HepG2 (cell line): ENCODE data around the gene MDFI. TPM values are rescaled to one million over a fixed set of nuclear protein-coding genes. Genes with fewer than 3 reads are reported as not detected.
A peak's percentile ranks its signal among the peaks of the same experiment; 100 is the strongest.

ENCODE experiments used
- ATAC-seq: fragments of 200-7000 bp; cut with Tn5 transposase; 3 replicates; pipeline ENCODE4 v1.9.1; 2020; ENCODE audit warnings: mild to moderate bottlenecking, moderate library complexity
- BruUV-seq: library from RNA; stranded (reverse); fragments of 400-500 nt; replicated peaks from 2 replicates; lab custom pipeline; 2021; lab: Mats Ljungman, UMichigan
- CTCF ChIA-PET: fragments of 300-600 bp; formaldehyde crosslinking; extraction: SDS; loops from one replicate; lab custom pipeline; 2021; ENCODE audit warnings: low total read pairs, inconsistent platforms, low intra/inter-chr PET ratio; lab: Yijun Ruan, JAX
- POLR2A ChIA-PET: fragments of 350-600 bp; sonication (Branson Sonifier 250); formaldehyde crosslinking; loops from one replicate; lab custom pipeline; 2020; ENCODE audit warnings: antibody characterized with exemption, inconsistent platforms; lab: Yijun Ruan, JAX
- DNase-seq: peaks from one replicate; pipeline ENCODE4 v3.0.0-alpha.2; 2015; ENCODE audit warnings: low spot score
- FAIRE-seq: peaks from 3 replicates; lab custom pipeline; 2011; peaks lifted over from hg19 to GRCh38; lab: Jason Lieb, UNC
- H2AFZ ChIP-seq: one replicate; pipeline ENCODE4 v1.6.1; 2011; ENCODE audit warnings: low read length, inconsistent platforms
- H3K27ac ChIP-seq: fragments of 300-600 bp; 3 replicates; pipeline ENCODE4 v1.8.0; 2011; ENCODE audit warnings: mixed run types, mild to moderate bottlenecking, mixed read lengths, low read length, inconsistent platforms; ENCODE audit not compliant: insufficient read depth; ENCODE audit errors: extremely low read length
- H3K27me3 ChIP-seq, 2 experiments: fragments of 200-600 bp in 1 of 2; 2 replicates in 1 of 2; 3 replicates in 1 of 2; pipeline versions ENCODE4 v1.6.0 to v1.8.0; 2011; ENCODE audit warnings: low read length in 2 of 2, mild to moderate bottlenecking in 2 of 2, moderate library complexity in 2 of 2, inconsistent platforms in 1 of 2; ENCODE audit not compliant: insufficient read depth in 2 of 2, control insufficient read depth in 1 of 2
- H3K36me3 ChIP-seq, 2 experiments: fragments of 200-600 bp in 1 of 2; replicated peaks in 1 of 2; 2 replicates in 1 of 2; 3 replicates in 1 of 2; pipeline versions ENCODE4 v1.5.1 to v1.8.0; 2011; ENCODE audit warnings: low read length in 2 of 2, inconsistent platforms in 1 of 2; ENCODE audit not compliant: insufficient read depth in 2 of 2, control insufficient read depth in 1 of 2
- H3K4me1 ChIP-seq: 2 replicates; pipeline ENCODE4 v1.5.1; 2012; ENCODE audit warnings: low read length, inconsistent platforms; ENCODE audit not compliant: insufficient read depth
- H3K4me2 ChIP-seq: 2 replicates; pipeline ENCODE4 v1.6.0; 2011; ENCODE audit warnings: low read depth, low read length, inconsistent platforms
- H3K4me3 ChIP-seq, 3 experiments: fragments of 200-600 bp in 1 of 3; sonication (generic), shearing (Covaris generic) in 1 of 3; replicated peaks in 1 of 3; 2 replicates each; pipeline ENCODE4 v1.5.1; 2011 to 2016; ENCODE audit warnings: low read length in 3 of 3, inconsistent platforms in 2 of 3, low read depth in 2 of 3, mild to moderate bottlenecking in 2 of 3, control low read depth in 1 of 3, mixed read lengths in 1 of 3; ENCODE audit not compliant: insufficient read depth in 1 of 3
- H3K79me2 ChIP-seq: one replicate; pipeline ENCODE4 v1.6.1; 2011; ENCODE audit warnings: low read length, inconsistent platforms; ENCODE audit not compliant: insufficient read depth
- H3K9ac ChIP-seq: 2 replicates; pipeline ENCODE4 v1.6.0; 2011; ENCODE audit warnings: mild to moderate bottlenecking, low read depth, low read length, inconsistent platforms; ENCODE audit not compliant: insufficient read depth
- H3K9me3 ChIP-seq: 2 replicates; pipeline ENCODE4 v1.5.1; 2012; ENCODE audit warnings: mild to moderate bottlenecking, low read length
- H4K20me1 ChIP-seq: 2 replicates; pipeline ENCODE4 v1.6.0; 2011; ENCODE audit warnings: inconsistent platforms, mild to moderate bottlenecking, low read length, moderate library complexity; ENCODE audit not compliant: insufficient read depth
- FOXJ3 ChIP-seq: sonication (generic); formaldehyde crosslinking; IDR thresholded peaks from 2 replicates; pipeline ENCODE4 v1.4.0; 2020; ENCODE audit warnings: missing genetic modification reagents, mild to moderate bottlenecking, borderline replicate concordance
- HHEX ChIP-seq: IDR thresholded peaks from 2 replicates; pipeline ENCODE4 v1.6.1; 2016; ENCODE audit warnings: control low read depth
- HINFP ChIP-seq: sonication (generic); formaldehyde crosslinking; IDR thresholded peaks from 2 replicates; pipeline ENCODE4 v1.4.0; 2020; ENCODE audit warnings: low read depth, mild to moderate bottlenecking, missing genetic modification reagents
- KDM5B ChIP-seq: sonication (generic); formaldehyde crosslinking; IDR thresholded peaks from 2 replicates; pipeline ENCODE4 v1.4.0; 2020; ENCODE audit warnings: missing genetic modification reagents, mild to moderate bottlenecking, borderline replicate concordance
- NRL ChIP-seq: sonication (generic); formaldehyde crosslinking; IDR thresholded peaks from 2 replicates; pipeline ENCODE4 v1.5.0; 2020; ENCODE audit warnings: missing genetic modification reagents, mild to moderate bottlenecking, moderate library complexity, borderline replicate concordance
- PLRG1 ChIP-seq: fragments of 450-650 bp; conservative IDR thresholded peaks from 2 replicates; pipeline ENCODE4 v1.6.1; 2016
- ZNF556 ChIP-seq: sonication (generic); formaldehyde crosslinking; IDR thresholded peaks from 2 replicates; pipeline ENCODE4 v1.4.0; 2020; ENCODE audit warnings: mild to moderate bottlenecking, missing genetic modification reagents, borderline replicate concordance
- ZNF768 ChIP-seq: sonication (generic); formaldehyde crosslinking; IDR thresholded peaks from 2 replicates; pipeline ENCODE4 v1.4.0; 2020; ENCODE audit warnings: missing genetic modification reagents
- WGBS: methylation state at CpG from one replicate; pipeline ENCODE4 v1.1.6; 2017; ENCODE audit warnings: low lambda C conversion rate; 5-methylcytosine and 5-hydroxymethylcytosine counted together
- in situ Hi-C: cut with HindIII; loops from 2 replicates; pipeline ENCODE4 v1.10.0; 2017; ENCODE audit warnings: low pct_unique_long_range_greater_than_20kb; ENCODE audit not compliant: extremely low pct_ligation_motif_present
- intact Hi-C: fragments of 100-400 bp; cut with micrococcal nuclease; formaldehyde crosslinking; loops from one replicate; pipeline ENCODE4 v1.10.0; 2022; ENCODE audit not compliant: unreplicated experiment
- polyA plus RNA-seq, 8 experiments: library from polyadenylated mRNA; depleted of rRNA in 3 of 8; stranded (reverse) in 7 of 8; unstranded in 1 of 8; fragments of >200 nt; fragmentation: Illumina TruSeq in 4 of 8; extraction: Trizol in 4 of 8; gene quantifications; 2 replicates each; pipeline versions ENCODE4 v1.2.1 to v1.2.3, GENCODE V29; 2011 to 2016; ENCODE audit warnings: low read depth in 4 of 8, missing spikeins in 1 of 8, mixed read lengths in 1 of 8; ENCODE audit not compliant: insufficient read depth in 1 of 8
- total RNA-seq, 5 experiments: library from RNA; depleted of rRNA; stranded (reverse); fragments of >200 nt; fragmentation: Illumina TruSeq; extraction: Trizol; gene quantifications; 2 replicates each; pipeline ENCODE4 v1.2.3, GENCODE V29; 2016; ENCODE audit warnings: low read depth in 1 of 5
- TF ChIP-seq, protein P1 (sequence below): sonication (generic); formaldehyde crosslinking; IDR thresholded peaks from 2 replicates; pipeline ENCODE4 v1.9.0; 2022; ENCODE audit warnings: low read depth, missing genetic modification reagents

MDFI gene
- total and polyA plus RNA-seq, 2 of the 13 experiments (the other 11 are each of a cell fraction or from before 2014, with no cell fraction given): 0.28 TPM; not detected in 1

DNA sequence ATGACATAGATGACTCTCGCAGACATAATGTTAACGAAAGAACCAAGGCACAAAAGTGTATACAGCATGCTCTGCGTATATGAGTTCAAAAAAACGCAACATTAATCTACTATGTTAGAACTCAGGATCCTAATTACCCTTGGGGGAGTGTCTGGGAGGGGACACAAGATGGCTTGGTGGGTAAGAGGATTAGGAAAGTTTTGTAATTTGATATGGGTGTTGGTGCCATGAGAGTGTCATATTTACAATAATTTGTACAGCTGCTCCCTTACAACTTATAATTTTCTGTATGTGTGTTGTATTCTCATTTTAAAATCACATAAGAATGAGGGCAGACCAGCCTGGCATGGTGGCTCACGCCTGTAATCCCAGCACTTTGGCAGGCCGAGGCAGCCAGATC is 58.5 kb downstream of the MDFI start (continued):
- TF ChIP-seq FOXJ3 (CRISPR knock-in tag): no peak
- TF ChIP-seq NRL (CRISPR knock-in tag): no peak
- no peak for TF ChIP-seq HINFP (CRISPR knock-in tag)
- TF ChIP-seq KDM5B: no peak
- TF ChIP-seq ZNF556 (CRISPR knock-in tag): no peak
- TF ChIP-seq HHEX: no peak
- no peak for TF ChIP-seq PLRG1

- no peak for ATAC-seq
- Histone ChIP-seq H3K27me3 (no peaks in the 10 kb centered on the region), H3K27ac (no peak overlapping the region)
- no TSS peak for BruUV-seq
- CTCF ChIA-PET: interaction anchor here (1.2 kb wide), 1 partner anchor 329 kb away, joined by 3 read pairs; no protein-coding TSS in a partner anchor
- POLR2A ChIA-PET: no interaction called here
- peak; percentile 70; the same call in 1 of the 2 replicates for TF ChIP-seq ZNF768 (CRISPR knock-in tag)
- TF ChIP-seq, protein P1, sequence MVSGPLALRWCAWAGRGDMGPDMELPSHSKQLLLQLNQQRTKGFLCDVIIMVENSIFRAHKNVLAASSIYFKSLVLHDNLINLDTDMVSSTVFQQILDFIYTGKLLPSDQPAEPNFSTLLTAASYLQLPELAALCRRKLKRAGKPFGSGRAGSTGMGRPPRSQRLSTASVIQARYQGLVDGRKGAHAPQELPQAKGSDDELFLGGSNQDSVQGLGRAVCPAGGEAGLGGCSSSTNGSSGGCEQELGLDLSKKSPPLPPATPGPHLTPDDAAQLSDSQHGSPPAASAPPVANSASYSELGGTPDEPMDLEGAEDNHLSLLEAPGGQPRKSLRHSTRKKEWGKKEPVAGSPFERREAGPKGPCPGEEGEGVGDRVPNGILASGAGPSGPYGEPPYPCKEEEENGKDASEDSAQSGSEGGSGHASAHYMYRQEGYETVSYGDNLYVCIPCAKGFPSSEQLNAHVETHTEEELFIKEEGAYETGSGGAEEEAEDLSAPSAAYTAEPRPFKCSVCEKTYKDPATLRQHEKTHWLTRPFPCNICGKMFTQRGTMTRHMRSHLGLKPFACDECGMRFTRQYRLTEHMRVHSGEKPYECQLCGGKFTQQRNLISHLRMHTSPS (CRISPR knock-in tag): no peak
- TF ChIP-seq, all 625 proteins: peak for 1
- in situ Hi-C loops: no loop called here
- Histone ChIP-seq H3K4me1 (no peaks in the 10 kb centered on the region), H4K20me1 (no peaks in the 10 kb centered on the region), H3K9me3 (no peaks in the 10 kb centered on the region), H3K36me3 (peaks cover 0 to 5% of the 10 kb centered on the region in 2 experiments; a peak in 2 of 5 replicates), H3K79me2 (no peaks in the 10 kb centered on the region), H3K4me3 (no peak overlapping the region), H3K9ac (no peak overlapping the region), H3K4me2 (no peak overlapping the region), H2AFZ (no peak overlapping the region)
- FAIRE-seq: no peak
- 89% methylated on average over 15 of the region's 15 CpGs for whole genome bisulfite sequencing
- DNase-seq: no peak
- intact Hi-C loops: no loop called here
These were observed 59.9 kb downstream of the MDFI start for GRCh38 chr6:41697861-41698781.
